GM19395 (cell line): ENCODE measurements around the gene MGAT5.
"Not testable (repeated sequence)": the region's sequence is repeated elsewhere in the genome, so short reads cannot be mapped to it uniquely, and the experiment has no call there.

Experiments used
- ATAC-seq: cut with Tn5 transposase; IDR thresholded peaks from one replicate; pipeline ENCODE4 v1.9.1; 2021; ENCODE audit warnings: mild to moderate bottlenecking, moderate library complexity; ENCODE audit not compliant: unreplicated experiment

The MGAT5 gene

DNA sequence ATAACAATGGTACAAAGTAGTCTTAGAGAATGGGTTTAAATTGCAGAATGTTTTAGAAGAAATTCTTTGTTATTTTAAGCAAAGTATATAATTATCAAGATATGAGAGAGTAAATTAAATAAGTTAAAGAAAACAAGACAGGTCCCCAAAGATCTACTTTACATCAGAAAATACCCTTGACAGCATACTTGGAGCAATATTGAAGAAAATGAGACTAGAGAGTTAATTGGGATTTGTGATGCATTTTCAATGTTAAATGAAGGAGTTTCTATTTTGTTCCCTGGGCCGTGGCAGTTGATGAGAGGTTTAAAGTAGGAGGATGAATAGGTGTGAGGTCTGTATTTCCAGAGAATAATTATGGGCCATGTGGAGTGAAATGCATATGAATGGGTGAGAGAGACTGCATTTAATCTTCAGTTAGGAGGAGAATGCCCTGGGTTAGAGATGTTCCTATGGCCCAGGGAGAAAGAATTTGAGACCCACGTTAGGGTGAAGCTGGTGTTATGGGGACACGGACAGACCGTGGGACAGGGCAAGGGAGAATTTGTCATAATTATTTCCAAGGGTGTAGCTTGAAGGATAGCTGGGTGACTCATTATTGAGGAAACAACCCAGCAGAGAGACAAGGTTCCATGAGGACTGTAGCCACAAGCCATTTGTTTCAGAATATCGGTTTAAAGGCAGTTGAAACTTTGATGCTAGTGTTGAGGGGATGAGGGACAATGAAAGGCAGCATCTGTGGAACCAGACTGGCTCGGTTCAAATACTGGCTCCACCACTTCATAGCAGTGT, 22.7 kb downstream of the MGAT5 start:
- ATAC-seq, result no peak

DNA sequence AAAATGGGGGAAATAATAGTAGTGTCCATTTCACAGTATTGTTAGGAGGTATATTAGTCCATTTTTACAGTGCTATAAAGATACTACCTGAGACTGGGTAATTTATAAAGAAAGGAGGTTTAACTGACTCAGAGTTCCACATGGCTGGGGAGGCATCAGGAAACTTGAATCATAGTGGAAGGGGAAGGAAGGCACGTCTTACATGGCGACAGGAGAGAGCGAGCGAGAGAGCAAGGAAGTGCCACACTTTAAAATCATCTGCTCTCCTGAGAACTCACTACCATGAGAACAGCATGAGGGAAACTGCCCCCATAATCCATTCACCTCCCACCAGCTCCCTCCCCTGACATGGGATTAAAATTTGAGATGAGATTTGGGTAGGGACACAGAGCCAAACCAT, 23.4 kb downstream of the MGAT5 start:
- ATAC-seq, result no peak

GRCh38 chr2:134278553-134278952, 24.7 kb downstream of the MGAT5 start:
- ATAC-seq, result no peak

DNA sequence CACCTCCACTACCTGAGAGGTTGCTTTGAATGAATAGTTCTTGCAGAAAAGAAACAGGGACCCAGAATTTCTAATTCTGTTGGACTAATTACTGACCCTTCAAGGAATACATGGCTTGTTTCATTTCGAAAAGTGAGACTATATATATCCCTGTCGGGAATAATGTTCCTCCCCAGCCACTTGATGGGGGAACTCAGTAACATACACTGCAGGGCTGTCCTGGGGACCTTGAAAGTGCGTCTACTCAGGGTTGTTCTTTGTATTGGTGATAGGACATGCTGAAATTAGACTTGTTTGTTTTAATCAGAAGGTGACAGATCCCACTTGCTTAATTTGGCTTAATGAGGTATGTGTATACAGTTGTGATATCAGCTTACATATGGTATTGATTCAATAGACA, 25.5 kb downstream of the MGAT5 start:
- no peak for ATAC-seq

- ATAC-seq, result no peak
Observed at GRCh38 chr2:134280231-134280630, 26.4 kb downstream of the MGAT5 start.

- ATAC-seq, result no peak
Observed at GRCh38 chr2:134280726-134281125, 26.9 kb downstream of the MGAT5 start.

- ATAC-seq, result no peak
Observed at GRCh38 chr2:134281815-134282419, 28.0 kb downstream of the MGAT5 start.

- ATAC-seq, result peak; percentile 92
Observed at GRCh38 chr2:134282629-134283400, 28.9 kb downstream of the MGAT5 start.

DNA sequence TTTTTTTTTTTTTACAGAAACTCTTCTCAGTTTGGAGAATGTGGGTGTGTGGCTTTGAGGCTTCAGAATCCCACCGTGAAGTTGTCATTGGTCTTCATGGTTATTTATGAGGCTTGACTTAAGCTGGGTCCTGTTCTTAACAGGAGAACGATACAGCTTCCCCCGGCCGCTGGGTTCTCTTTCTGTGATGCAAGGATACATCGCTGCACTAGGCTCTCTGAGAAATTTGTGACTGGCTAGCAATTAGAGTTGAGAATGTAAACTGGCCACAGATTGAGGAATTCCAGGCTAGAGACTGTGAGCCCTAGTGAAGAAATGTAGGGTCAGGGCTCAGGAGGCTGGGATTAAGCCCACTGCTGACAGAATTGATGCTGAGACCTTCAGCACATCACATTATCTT, 29.8 kb downstream of the MGAT5 start:
- no peak for ATAC-seq

- ATAC-seq, result no peak
Observed at GRCh38 chr2:134284119-134284670, 30.3 kb downstream of the MGAT5 start.

DNA sequence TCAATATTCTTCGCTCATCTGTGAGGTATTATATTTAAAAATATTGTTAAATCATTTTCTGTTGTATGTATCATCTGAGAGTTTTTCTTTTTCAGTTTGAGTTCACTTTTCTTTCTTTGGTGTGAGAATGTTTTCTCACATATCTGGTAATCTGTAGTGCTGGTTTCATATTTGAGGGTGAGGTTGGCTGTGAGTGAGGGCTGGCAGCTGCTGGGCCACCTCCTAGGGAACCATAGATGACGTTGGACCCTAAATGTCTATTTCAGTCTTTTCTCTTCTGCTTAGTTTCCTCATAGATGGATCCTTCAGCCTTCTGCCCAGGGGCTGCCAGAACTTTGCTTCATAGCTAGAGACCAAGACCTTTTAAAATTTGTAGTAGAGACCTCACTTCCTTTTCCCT, 33.5 kb downstream of the MGAT5 start:
- peak; percentile 51 for ATAC-seq

- no peak for ATAC-seq
Observed at GRCh38 chr2:134288814-134289213, 34.9 kb downstream of the MGAT5 start.

DNA sequence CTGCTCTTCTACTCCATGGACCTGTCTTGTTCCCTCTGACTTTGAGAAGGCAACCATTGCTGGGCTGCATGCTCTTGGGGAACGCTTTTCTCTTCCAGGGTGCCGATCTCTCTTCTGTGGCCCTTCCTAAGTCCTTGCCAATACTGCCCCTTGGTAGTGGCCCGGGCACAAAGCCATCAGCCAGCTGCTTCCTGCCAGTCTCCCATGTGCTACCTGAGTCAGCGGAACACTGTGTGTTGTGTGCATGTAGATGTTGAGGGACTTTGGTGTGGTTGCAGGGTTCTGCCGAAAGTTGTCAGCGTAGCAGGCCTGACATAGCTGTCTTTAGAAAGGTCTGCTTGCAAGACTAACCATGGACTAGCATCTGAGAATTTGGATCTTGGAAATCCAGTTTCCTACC, 35.4 kb downstream of the MGAT5 start:
- no peak for ATAC-seq

DNA sequence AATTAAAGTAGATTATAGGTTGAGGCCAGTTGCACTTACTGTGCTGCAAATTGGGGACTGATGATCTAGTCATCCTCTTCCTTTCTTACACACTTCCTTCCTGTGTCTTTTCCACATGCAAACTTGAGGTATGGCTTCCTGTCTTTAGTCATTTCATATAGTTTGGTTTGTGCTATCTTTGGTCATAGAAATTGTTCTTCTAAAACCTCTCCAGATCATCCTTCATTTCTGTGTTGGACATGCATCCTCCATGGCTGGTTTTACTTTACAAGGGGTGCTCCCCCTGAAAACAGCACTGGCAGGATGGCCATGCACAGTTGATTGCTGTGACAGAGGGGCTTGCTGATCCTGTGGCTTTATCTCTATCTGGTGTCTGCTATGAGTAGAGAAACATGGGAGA, 36.5 kb downstream of the MGAT5 start:
- peak; percentile 57 for ATAC-seq

DNA sequence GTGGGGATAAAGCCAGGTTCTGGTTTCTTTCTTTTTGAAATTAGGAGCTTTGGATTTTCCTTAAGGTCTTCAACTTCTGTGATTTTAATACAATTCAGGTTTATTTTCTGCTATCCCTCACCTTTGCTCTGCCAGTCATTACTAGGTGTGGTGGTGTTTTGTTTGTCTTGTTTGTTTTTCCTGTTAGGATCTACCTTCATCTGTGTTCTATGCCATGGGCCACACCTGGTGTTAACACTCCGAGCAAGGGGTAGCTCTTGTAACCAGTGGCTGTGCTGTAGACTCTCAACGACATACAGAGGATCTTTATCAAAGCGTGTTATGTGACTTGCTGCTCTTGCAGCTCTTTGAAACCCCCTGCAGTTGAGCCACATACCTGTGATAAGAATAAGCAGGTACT, 38.6 kb downstream of the MGAT5 start:
- no peak for ATAC-seq

DNA sequence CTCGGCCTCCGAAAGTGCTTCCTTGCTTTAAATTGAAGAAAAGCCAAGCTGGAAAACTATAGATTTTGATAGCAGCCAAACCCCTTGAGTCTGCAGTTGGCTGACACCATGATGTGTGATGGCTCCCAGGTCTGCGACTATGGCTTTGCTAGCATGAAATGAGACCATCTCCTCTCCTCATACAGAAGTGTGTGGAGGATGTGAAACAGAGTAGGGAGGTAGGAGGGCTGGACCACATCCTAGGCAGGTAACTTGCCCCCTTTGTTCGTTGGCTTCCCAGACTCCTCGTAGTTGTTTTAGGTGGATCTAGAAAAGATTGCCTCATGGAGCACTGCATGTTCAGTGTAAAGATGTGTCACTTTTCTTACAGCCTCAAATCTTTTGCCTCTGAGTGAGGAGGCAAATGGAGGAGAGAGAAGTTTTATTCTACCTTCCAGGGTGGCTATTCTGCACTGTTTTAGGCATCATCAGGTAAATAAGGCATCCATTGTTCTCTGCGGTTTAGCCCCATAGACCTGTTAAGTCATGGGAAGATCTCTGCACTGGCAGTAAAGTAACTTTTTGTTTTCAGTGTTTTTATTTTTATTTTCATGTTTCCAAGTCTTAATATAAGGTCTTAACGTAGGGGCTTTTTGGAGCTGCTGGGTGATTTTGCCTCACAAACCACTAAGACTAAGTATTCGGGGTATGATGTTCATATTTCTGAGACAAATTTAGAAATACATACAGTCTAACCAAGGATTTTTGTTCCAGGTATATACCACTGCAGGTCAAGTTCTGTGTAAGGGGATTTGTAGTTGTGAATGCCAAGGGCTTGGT, 40.1 kb downstream of the MGAT5 start:
- no peak for ATAC-seq

DNA sequence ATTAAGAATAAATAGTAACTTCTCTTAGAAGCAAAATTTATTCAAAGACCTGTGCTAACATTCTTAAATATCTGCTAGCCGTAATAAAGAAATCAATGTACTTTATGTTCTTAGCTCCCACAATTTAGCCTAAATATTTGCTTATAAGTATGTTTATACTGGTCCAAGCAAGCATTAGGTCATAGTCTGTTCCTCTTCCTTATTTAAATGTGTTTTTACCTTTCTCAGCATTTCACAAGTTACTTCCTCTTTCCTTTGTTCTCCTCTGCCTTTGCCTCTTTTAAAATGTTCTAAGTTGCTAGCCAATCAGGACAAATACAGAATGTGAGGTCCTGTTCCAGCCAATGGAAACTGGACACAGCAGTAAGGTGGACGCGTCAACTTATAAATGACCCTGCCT, 40.7 kb downstream of the MGAT5 start:
- ATAC-seq, result not testable (repeated sequence)

GRCh38 chr2:134295441-134295840, 41.6 kb downstream of the MGAT5 start:
- ATAC-seq, result no peak

GRCh38 chr2:134296301-134296700, 42.4 kb downstream of the MGAT5 start:
- ATAC-seq, result no peak

GRCh38 chr2:134299334-134299733, 45.5 kb downstream of the MGAT5 start:
- ATAC-seq, result no peak

- ATAC-seq, result no peak
Observed at GRCh38 chr2:134300585-134300984, 46.7 kb downstream of the MGAT5 start.
